Peyer's patch (tissue), 4 donors: ENCODE measurements around the gene UBE2E2.

ENCODE experiments used
- POLR2A ChIP-seq, 2 donors: fragments of 450-650 bp; IDR thresholded peaks; one replicate each; pipeline ENCODE4 v1.5.1; 2017; ENCODE audit warnings: antibody characterized with exemption in 2 of 2, mild to moderate bottlenecking in 2 of 2, moderate library complexity in 2 of 2
- TF ChIP-seq, protein P1 (sequence below), 6 experiments: fragments of 450-650 bp in 4 of 6; fragments of 200-600 bp in 2 of 6; sonication (generic) in 1 of 6; IDR thresholded peaks; one replicate each; pipeline ENCODE4 v1.5.1; 2017 to 2019; ENCODE audit warnings: antibody characterized with exemption in 6 of 6, mild to moderate bottlenecking in 3 of 6, moderate library complexity in 1 of 6

DNA sequence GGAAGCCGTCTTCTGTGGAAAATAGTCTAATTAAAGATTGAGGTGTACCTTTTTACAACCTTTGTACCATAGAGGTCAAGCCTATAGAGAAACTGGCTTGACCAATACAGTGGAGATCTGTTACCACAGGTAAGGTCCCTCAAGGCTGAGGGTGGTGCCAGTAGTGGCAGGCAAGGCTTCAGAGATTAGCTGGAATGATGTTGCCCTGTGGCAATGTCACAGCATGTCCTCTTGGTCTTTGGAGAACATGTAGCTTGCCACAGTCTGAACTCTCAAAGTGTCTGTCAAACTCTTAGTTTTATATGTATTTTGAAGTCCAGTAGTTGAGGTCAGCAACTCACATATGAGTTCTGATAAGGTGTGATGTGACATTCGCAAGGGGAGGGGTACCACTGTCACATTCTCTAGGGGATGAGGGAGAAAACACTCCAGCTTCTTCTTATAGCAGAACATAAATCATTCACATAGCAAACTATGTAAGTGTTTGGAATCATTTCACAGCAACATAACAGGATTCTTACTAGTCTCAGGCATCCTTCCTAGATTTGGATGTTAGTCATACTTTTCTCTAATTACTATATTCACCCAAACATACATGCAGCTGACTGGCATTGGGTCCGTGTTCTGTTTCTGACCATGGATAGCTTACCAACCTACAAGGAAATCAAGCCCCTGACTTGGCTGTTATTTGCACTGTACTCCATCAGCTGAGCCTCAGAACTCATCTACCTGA lies 173.6 kb downstream of the UBE2E2 start:
- no peak for TF ChIP-seq POLR2A (IDR thresholded peaks at IDR 0.05)
- TF ChIP-seq, protein P1, sequence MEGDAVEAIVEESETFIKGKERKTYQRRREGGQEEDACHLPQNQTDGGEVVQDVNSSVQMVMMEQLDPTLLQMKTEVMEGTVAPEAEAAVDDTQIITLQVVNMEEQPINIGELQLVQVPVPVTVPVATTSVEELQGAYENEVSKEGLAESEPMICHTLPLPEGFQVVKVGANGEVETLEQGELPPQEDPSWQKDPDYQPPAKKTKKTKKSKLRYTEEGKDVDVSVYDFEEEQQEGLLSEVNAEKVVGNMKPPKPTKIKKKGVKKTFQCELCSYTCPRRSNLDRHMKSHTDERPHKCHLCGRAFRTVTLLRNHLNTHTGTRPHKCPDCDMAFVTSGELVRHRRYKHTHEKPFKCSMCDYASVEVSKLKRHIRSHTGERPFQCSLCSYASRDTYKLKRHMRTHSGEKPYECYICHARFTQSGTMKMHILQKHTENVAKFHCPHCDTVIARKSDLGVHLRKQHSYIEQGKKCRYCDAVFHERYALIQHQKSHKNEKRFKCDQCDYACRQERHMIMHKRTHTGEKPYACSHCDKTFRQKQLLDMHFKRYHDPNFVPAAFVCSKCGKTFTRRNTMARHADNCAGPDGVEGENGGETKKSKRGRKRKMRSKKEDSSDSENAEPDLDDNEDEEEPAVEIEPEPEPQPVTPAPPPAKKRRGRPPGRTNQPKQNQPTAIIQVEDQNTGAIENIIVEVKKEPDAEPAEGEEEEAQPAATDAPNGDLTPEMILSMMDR (IDR thresholded peaks at IDR 0.05): no peak
